Measurements from ENCODE around the gene HOXC5. TPM values are rescaled to one million over a fixed set of nuclear protein-coding genes. Genes with fewer than 3 reads are reported as not detected.
"Not testable (repeated sequence)": the region's sequence is repeated elsewhere in the genome, so short reads cannot be mapped to it uniquely, and the experiment has no call there.

The HOXC5 gene
- polyA plus RNA-seq, 3 donors, result 2.0 to 4.3 (median 2.3) TPM

GRCh38 chr12:54039417-54040147 is 6.7 kb downstream of the HOXC5 start:
- DNase-seq (ENCODE audit: extremely low read depth in 1 of 11, low read depth in 9 of 11, low spot score in 4 of 11), result no peak

DNA sequence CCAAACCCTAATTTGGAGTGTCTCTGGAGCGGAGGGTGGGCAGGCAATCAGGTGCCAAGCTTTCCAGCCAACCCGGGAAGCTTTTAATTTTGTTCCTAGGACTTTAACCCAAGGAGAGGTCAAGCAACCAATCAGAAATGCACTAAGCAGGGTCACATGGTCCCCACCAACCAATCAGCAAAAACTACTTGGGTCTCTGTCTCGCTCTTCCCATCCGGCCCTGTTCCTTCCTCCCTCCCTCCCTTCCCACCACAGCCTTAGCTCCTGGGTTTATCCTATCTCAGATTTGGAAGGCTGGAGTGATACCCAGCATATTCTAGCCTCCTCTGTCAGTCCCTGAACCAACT is 7.3 kb downstream of the HOXC5 start:
- DNase-seq (ENCODE audit: extremely low read depth in 1 of 11, low read depth in 9 of 11, low spot score in 4 of 11), result no peak

GRCh38 chr12:54040648-54041047 is 7.8 kb downstream of the HOXC5 start:
- DNase-seq (ENCODE audit: extremely low read depth in 1 of 11, low read depth in 9 of 11, low spot score in 4 of 11), result no peak

GRCh38 chr12:54041097-54041690 is 8.3 kb downstream of the HOXC5 start:
- no peak for DNase-seq (ENCODE audit: extremely low read depth in 1 of 11, low read depth in 9 of 11, low spot score in 4 of 11)

- DNase-seq (ENCODE audit: extremely low read depth in 1 of 11, low read depth in 9 of 11, low spot score in 4 of 11), result not testable (repeated sequence)
Measured at GRCh38 chr12:54042033-54042432, 9.2 kb downstream of the HOXC5 start.

- peak in 2 of 11 donors; percentile 45 to 60 for DNase-seq (ENCODE audit: extremely low read depth in 1 of 11, low read depth in 9 of 11, low spot score in 4 of 11)
Measured at GRCh38 chr12:54042970-54043853, 10.4 kb downstream of the HOXC5 start.

DNA sequence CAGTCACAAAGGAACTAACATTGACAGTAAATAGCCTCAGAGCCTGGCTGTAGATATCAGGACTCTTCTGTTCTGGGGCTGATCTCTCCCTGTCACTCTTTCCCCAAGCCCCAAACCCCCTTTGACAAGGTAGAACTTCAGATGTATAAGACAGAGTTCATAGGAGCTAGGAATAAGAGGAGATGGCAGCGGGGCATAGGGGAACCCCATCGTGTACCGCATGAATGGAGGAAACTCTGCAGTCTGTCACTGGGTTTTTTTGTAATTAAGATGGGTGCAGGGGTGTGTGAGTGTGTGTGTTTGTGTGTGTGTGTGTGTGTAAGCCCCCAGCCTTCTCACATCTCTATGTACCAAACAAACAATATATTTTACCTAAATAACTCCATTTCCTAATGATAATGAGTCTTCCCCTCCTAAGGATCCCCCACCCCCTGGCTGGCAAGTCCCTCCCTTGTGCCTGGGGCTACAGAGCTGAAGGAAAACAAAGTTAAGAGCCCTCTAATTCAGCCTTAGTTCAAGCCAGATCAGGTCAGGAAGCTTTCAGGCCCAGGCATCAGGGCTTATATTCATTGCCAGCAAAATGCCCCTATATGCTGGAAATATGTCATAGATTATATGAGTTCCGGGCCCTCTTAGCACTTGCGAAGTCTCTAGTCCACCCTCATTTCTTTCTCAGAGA is 11.7 kb downstream of the HOXC5 start:
- no peak for DNase-seq (ENCODE audit: extremely low read depth in 1 of 11, low read depth in 9 of 11, low spot score in 4 of 11)

DNA sequence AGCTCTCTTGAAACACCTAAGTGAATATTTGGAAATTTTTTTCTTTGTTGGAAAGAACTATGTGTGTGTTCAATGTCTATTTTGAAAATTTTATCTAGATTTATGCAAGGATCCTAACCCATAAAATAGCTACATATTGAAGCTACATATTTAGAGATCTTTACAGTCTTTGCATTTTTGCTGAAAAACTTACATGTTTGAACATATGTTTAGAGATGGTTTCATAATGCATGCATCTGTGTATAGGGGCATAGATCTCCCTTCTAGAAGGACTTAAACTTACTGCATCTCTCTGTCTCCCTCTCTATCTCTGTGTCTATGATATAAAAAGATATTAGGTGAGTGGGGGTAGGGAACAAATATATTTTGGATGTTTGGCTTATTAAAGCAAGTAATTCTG is 12.6 kb downstream of the HOXC5 start:
- DNase-seq (ENCODE audit: extremely low read depth in 1 of 11, low read depth in 9 of 11, low spot score in 4 of 11), result no peak

- no peak for DNase-seq (ENCODE audit: extremely low read depth in 1 of 11, low read depth in 9 of 11, low spot score in 4 of 11)
Measured at GRCh38 chr12:54045868-54046521, 13.1 kb downstream of the HOXC5 start.

DNA sequence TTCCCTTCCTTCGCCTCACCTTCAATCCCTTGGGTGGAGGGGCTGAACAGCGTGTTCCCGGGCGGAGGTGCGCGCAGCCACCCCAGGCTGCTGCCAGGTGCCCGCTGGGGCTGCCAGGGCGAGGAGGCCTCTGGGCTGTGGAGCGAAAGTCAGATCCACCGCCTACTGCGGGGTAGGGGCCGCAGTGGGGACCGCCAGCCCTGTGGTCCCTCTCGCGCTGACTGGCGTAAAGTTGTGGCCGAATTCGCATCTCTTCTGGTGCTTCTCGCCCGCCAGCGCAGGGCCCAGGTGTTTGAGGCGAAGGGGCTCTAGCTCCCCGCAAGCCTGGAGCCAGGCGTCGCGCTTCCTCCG is 13.9 kb downstream of the HOXC5 start:
- no peak for DNase-seq (ENCODE audit: extremely low read depth in 1 of 11, low read depth in 9 of 11, low spot score in 4 of 11)

DNA sequence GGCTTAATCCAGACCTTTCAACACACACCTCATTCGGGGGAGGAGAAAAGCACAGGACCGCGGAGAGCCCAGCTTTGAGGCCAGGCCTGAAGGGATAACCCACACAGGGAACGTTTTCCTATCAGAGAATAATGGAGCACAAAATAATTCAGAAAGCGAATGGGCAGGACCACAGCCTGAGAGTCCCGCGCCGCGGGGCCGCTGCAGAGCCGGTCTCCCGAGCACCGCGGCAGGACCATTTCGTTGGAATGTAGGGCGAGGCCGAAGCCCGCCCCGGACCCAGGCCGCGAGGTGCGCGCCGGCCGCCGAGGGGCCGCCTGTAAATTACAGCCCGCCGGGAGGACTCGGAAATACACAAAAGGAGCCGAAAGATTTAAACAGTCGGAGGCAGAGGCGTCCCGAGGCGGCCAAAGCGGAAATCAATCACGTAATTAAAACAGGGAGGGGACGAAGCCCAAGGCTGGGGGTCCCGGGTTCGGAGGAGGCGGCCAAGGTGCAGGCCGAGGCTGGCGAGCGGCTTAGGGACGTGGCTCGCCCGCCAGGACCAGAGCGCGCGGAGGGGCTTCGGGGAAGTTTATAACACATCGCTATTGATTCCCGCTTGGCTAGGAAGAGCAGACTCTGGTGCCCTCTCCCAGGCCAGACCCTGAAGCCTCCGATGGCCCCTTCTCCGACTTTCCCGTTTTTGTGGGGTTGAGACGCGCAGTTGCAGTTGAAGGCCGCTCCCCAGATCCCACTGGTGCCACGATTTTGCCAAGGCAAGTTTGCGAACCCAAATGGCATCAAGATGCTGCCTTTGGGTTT is 14.5 kb downstream of the HOXC5 start:
- no peak for DNase-seq (ENCODE audit: extremely low read depth in 1 of 11, low read depth in 9 of 11, low spot score in 4 of 11)

DNA sequence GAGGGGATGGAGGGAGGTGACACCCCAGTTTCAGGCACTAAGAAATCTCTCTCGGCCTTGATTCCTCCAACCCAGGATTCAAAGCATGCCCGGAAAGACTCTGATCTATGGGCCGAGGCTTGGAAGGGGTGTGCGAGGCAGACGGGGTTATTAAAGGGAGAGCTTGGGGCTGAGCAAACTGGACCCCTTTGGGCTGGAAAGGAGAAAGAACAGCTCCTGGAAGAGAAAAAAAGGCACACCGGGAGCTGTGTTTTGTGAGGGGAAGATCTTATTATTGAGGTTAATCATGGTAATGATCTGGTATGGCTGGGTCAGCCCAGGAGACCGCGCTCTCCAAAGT is 15.1 kb downstream of the HOXC5 start:
- DNase-seq (ENCODE audit: extremely low read depth in 1 of 11, low read depth in 9 of 11, low spot score in 4 of 11), result no peak

DNA sequence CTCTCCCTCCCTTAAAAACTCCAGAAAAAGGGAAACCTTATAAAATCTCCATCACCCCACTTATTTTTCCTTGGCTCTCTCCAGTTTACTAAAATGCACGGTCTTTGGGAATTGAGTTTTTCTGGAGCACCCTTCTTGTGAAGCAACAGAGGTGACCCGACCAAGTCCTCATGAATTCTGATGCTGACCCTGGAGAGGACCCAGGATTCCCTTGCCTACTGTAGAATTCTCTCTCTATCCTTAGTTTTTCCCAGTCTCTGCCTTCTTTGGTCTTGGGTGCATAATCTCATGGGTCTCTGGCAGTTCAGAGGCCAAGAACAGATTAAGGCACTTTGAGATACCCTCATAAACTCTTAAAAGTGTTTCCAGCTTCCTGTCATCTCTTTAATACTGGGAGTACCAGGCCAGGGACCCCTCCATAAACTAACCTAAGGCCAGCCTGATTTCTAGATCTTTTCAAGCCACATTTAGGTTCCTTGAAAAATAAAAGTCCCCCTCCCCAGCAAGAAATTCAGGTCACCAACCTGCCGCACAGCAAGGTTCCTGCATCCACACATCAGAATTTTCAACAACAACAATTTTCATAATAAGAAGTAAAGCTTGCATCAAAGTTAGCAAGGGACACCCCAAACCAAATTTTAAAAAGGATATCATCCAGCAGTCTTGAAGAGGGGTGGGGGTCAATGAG is 15.7 kb downstream of the HOXC5 start:
- no peak for DNase-seq (ENCODE audit: extremely low read depth in 1 of 11, low read depth in 9 of 11, low spot score in 4 of 11)

DNA sequence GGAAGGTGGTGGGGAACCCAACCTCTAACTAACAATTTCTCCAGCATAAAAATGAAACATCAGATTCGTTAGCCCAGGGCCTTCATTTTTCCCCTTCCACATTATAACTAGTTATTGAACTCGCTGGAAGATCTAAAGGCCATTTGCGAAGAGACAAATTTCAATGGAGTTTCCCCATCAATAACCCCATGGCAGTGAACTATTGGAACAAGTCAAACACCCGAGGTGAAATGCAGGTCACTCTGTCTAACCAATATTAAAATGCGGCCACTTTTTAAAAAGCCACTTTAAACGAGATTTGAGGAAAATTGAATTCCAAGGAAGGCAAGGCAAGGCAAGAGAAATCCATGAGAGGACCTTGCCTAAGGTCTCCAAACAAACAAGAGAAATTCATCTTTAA is 16.3 kb downstream of the HOXC5 start:
- no peak for DNase-seq (ENCODE audit: extremely low read depth in 1 of 11, low read depth in 9 of 11, low spot score in 4 of 11)

DNA sequence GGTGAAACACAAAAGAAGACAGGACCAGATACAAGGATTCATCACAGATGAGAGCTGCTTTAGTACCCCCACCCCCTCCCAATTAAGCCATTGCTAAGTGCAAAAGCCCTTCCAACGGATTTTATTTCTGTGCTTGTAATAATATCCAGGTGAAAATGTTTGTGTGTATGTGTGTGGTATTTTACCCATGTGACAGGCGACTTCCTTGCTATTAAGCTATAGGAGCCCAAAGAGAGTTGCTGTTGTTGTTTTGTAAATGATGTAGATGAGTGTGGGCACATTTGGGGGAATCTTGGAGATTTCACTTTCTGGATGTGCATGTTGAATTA is 17.6 kb downstream of the HOXC5 start:
- no peak for DNase-seq (ENCODE audit: extremely low read depth in 1 of 11, low read depth in 9 of 11, low spot score in 4 of 11)

GRCh38 chr12:54051026-54051842 is 18.4 kb downstream of the HOXC5 start:
- no peak for DNase-seq (ENCODE audit: extremely low read depth in 1 of 11, low read depth in 9 of 11, low spot score in 4 of 11)

DNA sequence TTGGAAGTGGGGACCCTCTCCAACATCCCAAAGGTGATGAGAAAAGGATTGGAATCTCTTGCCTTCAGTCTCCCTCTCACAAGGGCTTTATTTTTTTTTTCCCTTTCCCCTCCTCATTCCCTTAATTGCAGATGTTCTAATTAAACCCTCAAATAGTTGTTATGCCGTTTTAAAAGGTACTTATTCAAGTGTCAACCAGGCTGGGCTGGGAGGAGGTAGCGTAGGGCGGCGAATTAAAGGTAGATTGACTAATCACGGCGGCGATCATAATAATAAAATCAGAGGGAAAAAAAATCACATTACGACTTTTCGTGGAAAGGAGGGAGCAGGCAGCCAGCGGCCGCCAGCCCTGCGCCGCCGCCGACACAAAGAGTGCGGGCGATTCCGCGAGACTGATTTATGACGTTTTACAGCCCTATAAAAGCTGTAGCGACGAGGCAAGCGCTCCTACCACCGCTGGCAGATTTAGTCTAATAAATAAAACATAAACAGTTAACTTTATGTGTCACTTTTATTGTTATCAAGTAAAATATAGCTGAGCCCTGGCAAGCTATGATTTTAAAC is 19.1 kb downstream of the HOXC5 start:
- DNase-seq (ENCODE audit: extremely low read depth in 1 of 11, low read depth in 9 of 11, low spot score in 4 of 11), result peak in 5 of 11 donors; percentile 81 to 88 (median 87)
